ENCODE results near the gene FAM50B.

Gene FAM50B

GRCh38 chr6:3820563-3820962, 28.6 kb upstream of the FAM50B start:
- DNase-seq = no peak

GRCh38 chr6:3822747-3823445, 26.3 kb upstream of the FAM50B start:
- no peak for DNase-seq

GRCh38 chr6:3823671-3824070, 25.5 kb upstream of the FAM50B start:
- DNase-seq = no peak

- DNase-seq = no peak
Measured at GRCh38 chr6:3825331-3825831, 23.8 kb upstream of the FAM50B start.

GRCh38 chr6:3825851-3826581, 23.2 kb upstream of the FAM50B start:
- DNase-seq = no peak

- no peak for DNase-seq
Measured at GRCh38 chr6:3829285-3829684, 19.9 kb upstream of the FAM50B start.

- DNase-seq = no peak
Measured at GRCh38 chr6:3830806-3831205, 18.4 kb upstream of the FAM50B start.

GRCh38 chr6:3831761-3832530, 17.2 kb upstream of the FAM50B start:
- DNase-seq = no peak

GRCh38 chr6:3835055-3835731, 14.0 kb upstream of the FAM50B start:
- no peak for DNase-seq

GRCh38 chr6:3835785-3836184, 13.4 kb upstream of the FAM50B start:
- DNase-seq = no peak

GRCh38 chr6:3836566-3836965, 12.6 kb upstream of the FAM50B start:
- no peak for DNase-seq

GRCh38 chr6:3837781-3838180, 11.4 kb upstream of the FAM50B start:
- no peak for DNase-seq

GRCh38 chr6:3838992-3839867, 9.9 kb upstream of the FAM50B start:
- no peak for DNase-seq

- no peak for DNase-seq
Measured at GRCh38 chr6:3841066-3841454, 8.1 kb upstream of the FAM50B start.

- no peak for DNase-seq
Measured at GRCh38 chr6:3841711-3842565, 7.2 kb upstream of the FAM50B start.

GRCh38 chr6:3843379-3844096, 5.6 kb upstream of the FAM50B start:
- DNase-seq = no peak

- no peak for DNase-seq
Measured at GRCh38 chr6:3844097-3844463, 5.1 kb upstream of the FAM50B start.

- no peak for DNase-seq
Measured at GRCh38 chr6:3847521-3847920, 1.7 kb upstream of the FAM50B start.

- DNase-seq = no peak
Measured at GRCh38 chr6:3848380-3848779, 793 bp upstream of the FAM50B start.

GRCh38 chr6:3849681-3850450, 693 bp downstream of the FAM50B start:
- DNase-seq = no peak

Measured in CD4-positive, alpha-beta T cell treated with Interleukin-10 for 1 hour (primary cell).